Heart right ventricle (tissue), 16 donors: Measurements from ENCODE around the gene C9orf40. TPM values are rescaled to one million over a fixed set of nuclear protein-coding genes. Genes with fewer than 3 reads are reported as not detected.

ENCODE experiments used
- ATAC-seq, 8 donors: fragments of 200-7000 bp; cut with Tn5 transposase; one replicate each; pipeline ENCODE4 v1.9.1; 2020; ENCODE audit warnings: mild to moderate bottlenecking in 8 of 8, moderate library complexity in 8 of 8, moderate number of reproducible peaks in 1 of 8
- DNase-seq, 2 donors: peaks; one replicate each; pipeline ENCODE4 v3.0.0-alpha.2; 2020
- H3K27ac ChIP-seq, 10 donors: fragments of 200-600 bp; sonication (generic) in 2 of 10; one replicate each; pipeline versions ENCODE4 v1.5.0 to v1.8.0; 2020 to 2022; ENCODE audit warnings: mild to moderate bottlenecking in 3 of 10
- H3K27me3 ChIP-seq, 7 donors: fragments of 200-600 bp; one replicate each; pipeline ENCODE4 v1.8.0; 2021 to 2022; ENCODE audit warnings: mild to moderate bottlenecking in 2 of 7
- H3K36me3 ChIP-seq, 9 donors: fragments of 200-600 bp; sonication (generic) in 1 of 9; one replicate each; pipeline versions ENCODE4 v1.5.0 to v1.8.0; 2020 to 2022; ENCODE audit warnings: mild to moderate bottlenecking in 2 of 9
- H3K4me1 ChIP-seq, 9 donors: fragments of 200-600 bp; sonication (generic) in 1 of 9; one replicate each; pipeline versions ENCODE4 v1.5.0 to v1.8.0; 2020 to 2022; ENCODE audit warnings: mild to moderate bottlenecking in 4 of 9
- H3K4me3 ChIP-seq, 10 donors: fragments of 200-600 bp; sonication (generic) in 2 of 10; one replicate each; pipeline versions ENCODE4 v1.5.0 to v1.8.0; 2020 to 2022; ENCODE audit warnings: mild to moderate bottlenecking in 7 of 10, moderate library complexity in 2 of 10
- H3K9me3 ChIP-seq, 11 donors: fragments of 200-600 bp in 10 of 11; sonication (generic) in 2 of 11; one replicate each; pipeline versions ENCODE4 v1.5.0 to v1.8.0; 2013 to 2022; ENCODE audit warnings: mild to moderate bottlenecking in 2 of 11, control low read depth in 1 of 11, moderate library complexity in 1 of 11
- WGBS, 2 donors: extraction: QIAGEN DNeasy Blood & Tissue Kit; methylation state at CpG; one replicate each; pipeline ENCODE4 v1.1.7; 2013; ENCODE audit warnings: inconsistent platforms in 1 of 2; 5-methylcytosine and 5-hydroxymethylcytosine counted together
- intact Hi-C, 10 donors: fragments of 100-400 bp; cut with DNase I; formaldehyde crosslinking; loops; one replicate each; pipeline versions ENCODE4 v1.11.1 to v1.14.2; 2022
- polyA plus RNA-seq, 2 donors: library from polyadenylated mRNA; stranded (reverse); fragments of 200-250 nt; gene quantifications; one replicate each; pipeline ENCODE4 v1.2.3, GENCODE V29; 2013
- total RNA-seq, 10 donors: library from RNA; stranded (reverse); fragmentation: NEBNext Ultra II Directional in 3 of 10; extraction: Animal tissue kit (Norgen Biotek cat#: 25700) in 3 of 10; gene quantifications; one replicate each; pipeline versions ENCODE4 v1.2.1 to v1.2.4, GENCODE V29; 2021 to 2023
- TF ChIP-seq, protein P1 (sequence below), 9 donors: fragments of 200-600 bp; sonication (generic) in 2 of 9; IDR thresholded peaks; one replicate each; pipeline versions ENCODE4 v1.5.0 to v1.8.0; 2021 to 2022; ENCODE audit warnings: antibody characterized with exemption in 9 of 9, mild to moderate bottlenecking in 5 of 9, moderate library complexity in 1 of 9
- donor health status: Arrhythmogenic right ventricular cardiomyopathy.
- donor health status: ischemic (EF 13 %, LVEDD 7.1; RV severe dilation, severe dysfunction).
- donor health status: healthy with polysubstance abuse.
- donor health status: DM: no; HTN: yes; CAD: no.
- donor health status: DM: no; HTN: no; CAD: no.
- donor health status: ischemic (EF 25% LVEDD 6.9; RV normal size, moderate dysfunction).
- donor health status: ischemic (EF 25% LVEDD 5.7; RV mildly dilated, moderate dysfunction).
- donor health status: healthy.
- donor health status: DM: yes; HTN: yes; CAD: no.
- donor health status: Ischemic cardiomyopathy.
- donor health status: ischemic (EF 35%, LVEDD 5.7; RV mildly dilated, moderate dysfunction).
- donor health status: nonischemic (EF 11% LVEDD 7.7; RV severe dilation, severe dysfunction).
- donor health status: DM: yes; HTN: yes; CAD: no.
- donor health status: PGD.
- donor health status: ischemic (EF 29% LVEDD 5.4; RV normal size, mild dysfunction).
- donor health status: nonischemic (EF 23%, LVEDD 6.1; RV moderate dilation, normal function).

C9orf40 gene
- total and polyA plus RNA-seq, 12 donors = 0.96 to 2.9 (median 1.9) TPM

DNA sequence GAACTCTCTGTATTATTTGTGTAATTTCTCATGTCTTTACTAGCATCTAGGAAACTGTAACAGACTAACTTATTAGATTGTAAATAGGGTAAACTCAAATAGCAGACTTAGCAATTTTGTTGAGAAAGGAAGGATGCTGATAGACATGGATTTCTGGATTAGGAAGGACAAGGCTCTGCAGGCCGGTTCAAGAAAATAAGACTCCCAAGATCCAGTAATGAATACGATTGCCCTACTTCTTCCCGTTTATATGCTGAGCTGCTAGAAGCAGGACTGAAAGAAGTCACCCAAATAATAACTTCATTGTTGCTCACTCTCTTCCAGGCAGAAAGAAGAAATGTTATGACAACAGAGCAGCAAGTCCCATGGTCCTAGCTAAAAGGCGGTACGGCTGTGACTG lies 22.8 kb upstream of the C9orf40 start:
- 95 to 96% methylated on average over 5 of the region's 5 CpGs for whole genome bisulfite sequencing, 2 donors
- Histone ChIP-seq H3K4me1 (no peaks in the 10 kb centered on the region), H3K9me3 (peaks cover 0 to 23% (median 14%) of the 10 kb centered on the region in 11 donors), H3K27me3 (no peaks in the 10 kb centered on the region), H3K4me3 (no peak overlapping the region), H3K36me3 (peaks cover 0 to 11% (median 0%) of the 10 kb centered on the region in 9 donors), H3K27ac (no peak overlapping the region)
- ATAC-seq (no peak), DNase-seq (no peak)
- intact Hi-C loops = no loop called here
- TF ChIP-seq, protein P1, sequence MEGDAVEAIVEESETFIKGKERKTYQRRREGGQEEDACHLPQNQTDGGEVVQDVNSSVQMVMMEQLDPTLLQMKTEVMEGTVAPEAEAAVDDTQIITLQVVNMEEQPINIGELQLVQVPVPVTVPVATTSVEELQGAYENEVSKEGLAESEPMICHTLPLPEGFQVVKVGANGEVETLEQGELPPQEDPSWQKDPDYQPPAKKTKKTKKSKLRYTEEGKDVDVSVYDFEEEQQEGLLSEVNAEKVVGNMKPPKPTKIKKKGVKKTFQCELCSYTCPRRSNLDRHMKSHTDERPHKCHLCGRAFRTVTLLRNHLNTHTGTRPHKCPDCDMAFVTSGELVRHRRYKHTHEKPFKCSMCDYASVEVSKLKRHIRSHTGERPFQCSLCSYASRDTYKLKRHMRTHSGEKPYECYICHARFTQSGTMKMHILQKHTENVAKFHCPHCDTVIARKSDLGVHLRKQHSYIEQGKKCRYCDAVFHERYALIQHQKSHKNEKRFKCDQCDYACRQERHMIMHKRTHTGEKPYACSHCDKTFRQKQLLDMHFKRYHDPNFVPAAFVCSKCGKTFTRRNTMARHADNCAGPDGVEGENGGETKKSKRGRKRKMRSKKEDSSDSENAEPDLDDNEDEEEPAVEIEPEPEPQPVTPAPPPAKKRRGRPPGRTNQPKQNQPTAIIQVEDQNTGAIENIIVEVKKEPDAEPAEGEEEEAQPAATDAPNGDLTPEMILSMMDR (IDR thresholded peaks at IDR 0.05) = no peak

- TF ChIP-seq, protein P1 (IDR thresholded peaks at IDR 0.05) = no peak
- WGBS, 2 donors = 88 to 91% methylated on average over 1 of the region's 1 CpG
- peaks cover 0 to 3% (median 0%) of the 10 kb centered on the region in 9 donors for H3K36me3 ChIP-seq
- H3K27me3 ChIP-seq = no peaks in the 10 kb centered on the region
- H3K4me3 ChIP-seq = no peak overlapping the region
- intact Hi-C loops = no loop called here
- DNase-seq (no peak), ATAC-seq (no peak)
- H3K27ac ChIP-seq = no peak overlapping the region
- H3K9me3 ChIP-seq = peaks cover 0 to 23% (median 14%) of the 10 kb centered on the region in 11 donors
- H3K4me1 ChIP-seq = no peaks in the 10 kb centered on the region
Measured at GRCh38 chr9:74974558-74974957, 21.8 kb upstream of the C9orf40 start.

GRCh38 chr9:74973714-74974113 lies 21.0 kb upstream of the C9orf40 start:
- ATAC-seq (no peak), DNase-seq (no peak)
- Histone ChIP-seq H3K4me1 (no peaks in the 10 kb centered on the region), H3K4me3 (no peak overlapping the region), H3K27me3 (no peaks in the 10 kb centered on the region), H3K9me3 (peaks cover 0 to 23% (median 14%) of the 10 kb centered on the region in 11 donors), H3K36me3 (peaks cover 0 to 1% (median 0%) of the 10 kb centered on the region in 9 donors), H3K27ac (no peak overlapping the region)
- intact Hi-C loops = no loop called here
- TF ChIP-seq, protein P1 (IDR thresholded peaks at IDR 0.05) = no peak

GRCh38 chr9:74963056-74963455 lies 10.3 kb upstream of the C9orf40 start:
- DNase-seq (no peak), ATAC-seq (no peak)
- H3K27ac ChIP-seq = no peak overlapping the region
- H3K4me3 ChIP-seq = no peak overlapping the region
- intact Hi-C loops = no loop called here
- WGBS, 2 donors = 98 to 100% methylated on average over 2 of the region's 2 CpGs
- H3K27me3 ChIP-seq = no peaks in the 10 kb centered on the region
- no peaks in the 10 kb centered on the region for H3K4me1 ChIP-seq
- peaks cover 0 to 33% (median 7%) of the 10 kb centered on the region in 11 donors for H3K9me3 ChIP-seq
- TF ChIP-seq, protein P1 (IDR thresholded peaks at IDR 0.05) = no peak
- peaks cover 0 to 4% (median 0%) of the 10 kb centered on the region in 9 donors for H3K36me3 ChIP-seq
